Ramos (cell line): ENCODE results near the gene SLC7A14.

ENCODE experiments used
- in situ Hi-C: fragments of 300-500 bp; cut with MboI; formaldehyde crosslinking; loops from one replicate; pipeline ENCODE4 v1.14.3; 2022; ENCODE audit warnings: low sequenced_read_pairs; ENCODE audit not compliant: unreplicated experiment

Gene SLC7A14

GRCh38 chr3:170585937-170586310 is at the start of gene SLC7A14:
SLC7A14 (minus strand) TSS chr3:170586075; CDS start chr3:170526936, 59,139 bp downstream.
- in situ Hi-C loops: no loop called here

DNA sequence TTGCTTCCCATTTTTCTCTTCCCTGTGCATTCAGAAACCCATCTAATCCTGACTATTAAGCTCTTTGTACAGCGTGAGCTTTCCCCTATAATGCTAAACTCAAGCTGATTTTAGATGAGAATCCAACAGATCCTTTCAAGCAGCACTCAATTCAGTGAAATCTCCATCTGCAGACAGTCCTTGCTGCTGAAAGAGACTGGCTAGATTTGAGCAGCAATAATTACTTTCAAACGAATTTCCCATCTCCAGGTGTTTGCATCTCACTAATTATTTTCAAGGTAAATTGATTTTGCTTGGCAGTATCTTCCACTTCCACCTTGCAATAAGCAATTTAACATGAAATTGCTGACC is 49.5 kb upstream of the SLC7A14 start:
- in situ Hi-C loops: no loop called here

GRCh38 chr3:170634663-170635384 is 48.9 kb upstream of the SLC7A14 start:
- in situ Hi-C loops: no loop called here

DNA sequence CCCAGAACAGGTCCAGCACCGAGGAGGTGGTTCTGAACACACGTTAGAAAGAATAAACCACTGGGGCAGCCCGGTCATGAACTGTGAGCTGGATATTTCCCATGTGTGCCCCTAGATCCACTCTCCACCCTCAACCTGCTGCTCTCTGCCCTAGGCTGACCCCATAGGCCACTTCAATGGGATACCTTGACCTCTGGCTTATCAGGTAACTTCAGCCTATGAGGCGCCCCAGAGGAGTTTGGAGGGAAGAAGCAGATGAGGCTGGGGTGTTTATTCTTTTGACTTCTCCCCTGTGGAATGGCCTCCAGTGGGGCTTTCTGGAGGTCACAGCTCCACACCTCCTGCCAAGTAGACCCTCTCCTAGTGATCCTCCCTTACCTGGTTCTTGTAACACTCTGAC is 47.7 kb upstream of the SLC7A14 start:
- in situ Hi-C loops: no loop called here

- in situ Hi-C loops: no loop called here
Measured at GRCh38 chr3:170632780-170633179, 46.9 kb upstream of the SLC7A14 start.

- in situ Hi-C loops: no loop called here
Measured at GRCh38 chr3:170631755-170632488, 46.0 kb upstream of the SLC7A14 start.

GRCh38 chr3:170623524-170623923 is 37.6 kb upstream of the SLC7A14 start:
- in situ Hi-C loops: no loop called here

DNA sequence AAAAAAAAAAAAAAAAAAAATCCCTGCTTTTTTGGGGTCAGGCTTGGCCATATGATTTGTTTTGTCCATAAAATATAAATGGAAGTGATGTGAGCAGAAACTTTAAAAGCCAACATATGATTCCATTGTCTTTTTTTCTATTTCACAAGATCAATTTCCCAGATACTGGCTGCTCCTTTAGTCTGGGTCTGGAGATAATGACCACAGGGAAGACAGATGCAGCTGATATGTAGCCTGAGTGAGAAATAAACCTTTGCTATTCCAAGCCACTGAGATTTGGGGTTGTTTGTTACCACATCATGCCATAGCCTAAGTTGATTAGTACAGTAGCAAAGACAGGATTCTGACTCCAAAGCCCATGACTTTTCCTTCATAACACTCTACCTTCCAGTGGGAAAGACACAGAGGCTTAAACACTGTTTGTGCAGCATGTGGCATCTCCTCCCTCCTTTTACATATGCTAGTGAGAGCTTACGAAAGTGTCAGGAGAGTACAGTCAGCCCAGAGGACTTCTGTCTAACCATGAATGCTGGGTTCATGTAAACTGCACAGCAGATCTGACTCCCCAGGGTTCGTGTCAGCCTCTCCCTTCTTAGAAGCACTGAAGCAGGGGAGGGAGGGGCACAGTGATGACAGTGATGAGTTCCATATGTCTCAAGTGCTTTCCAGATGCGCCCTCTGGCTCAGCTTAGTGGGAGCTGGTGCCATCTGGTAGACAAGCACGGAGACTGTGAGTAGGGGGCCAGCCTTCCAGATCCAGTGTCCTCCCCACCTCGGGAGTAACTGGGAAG is 36.7 kb upstream of the SLC7A14 start:
- in situ Hi-C loops: no loop called here

DNA sequence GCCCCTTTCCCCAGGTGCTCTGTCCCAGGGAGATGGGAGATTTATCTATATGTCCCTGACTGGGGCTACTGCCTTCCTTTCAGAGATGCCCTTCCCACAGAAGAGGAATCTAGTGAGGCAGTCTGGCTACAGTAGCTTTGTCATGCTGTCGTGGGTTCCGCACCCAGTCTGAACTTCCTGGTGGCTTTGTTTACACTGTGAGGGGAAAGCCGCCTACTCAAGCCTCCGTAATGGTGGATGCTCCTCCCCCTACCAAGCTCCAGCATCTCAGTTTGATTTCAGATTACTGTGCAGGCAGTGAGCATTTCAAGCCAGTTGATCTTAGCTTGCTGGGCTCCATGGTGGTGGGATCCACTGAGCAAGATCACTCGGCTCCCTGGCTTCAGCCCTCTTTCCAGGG is 35.4 kb upstream of the SLC7A14 start:
- in situ Hi-C loops: no loop called here

DNA sequence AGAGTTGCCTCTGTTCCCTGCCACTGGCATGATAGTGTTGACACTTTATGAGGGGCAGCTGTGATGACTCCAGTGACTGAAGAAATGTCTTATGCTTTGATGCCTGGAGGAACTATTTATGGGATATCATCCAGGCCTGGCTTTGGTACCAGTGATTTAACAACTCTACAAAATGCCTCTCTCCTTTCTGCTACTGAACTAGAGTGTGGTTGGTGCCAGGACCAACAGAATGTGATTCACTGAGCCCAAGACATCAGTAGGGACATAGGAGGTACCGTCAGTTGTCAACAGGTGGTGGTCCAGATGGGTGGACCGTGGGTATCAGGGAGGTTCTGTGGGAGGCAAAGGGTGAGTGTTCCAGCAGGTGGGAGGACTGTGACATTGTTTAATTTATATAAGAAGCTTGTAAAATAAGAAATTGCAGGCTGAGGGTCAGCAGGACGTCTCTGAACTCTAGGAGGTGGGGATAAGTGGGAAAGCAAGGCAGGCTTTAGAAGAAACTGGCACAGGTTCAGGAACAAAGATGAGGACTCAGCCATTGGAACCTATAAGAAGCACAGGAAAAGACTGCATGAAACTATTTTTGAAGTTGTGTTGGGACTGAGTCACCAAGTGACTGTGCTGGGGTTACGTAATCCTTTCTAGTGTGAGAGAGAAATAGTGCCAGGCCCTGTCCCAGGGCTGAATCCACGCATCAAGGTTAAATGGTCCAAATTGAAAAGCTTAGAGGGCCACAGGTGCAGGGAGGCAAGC is 28.5 kb upstream of the SLC7A14 start:
- in situ Hi-C loops: no loop called here

DNA sequence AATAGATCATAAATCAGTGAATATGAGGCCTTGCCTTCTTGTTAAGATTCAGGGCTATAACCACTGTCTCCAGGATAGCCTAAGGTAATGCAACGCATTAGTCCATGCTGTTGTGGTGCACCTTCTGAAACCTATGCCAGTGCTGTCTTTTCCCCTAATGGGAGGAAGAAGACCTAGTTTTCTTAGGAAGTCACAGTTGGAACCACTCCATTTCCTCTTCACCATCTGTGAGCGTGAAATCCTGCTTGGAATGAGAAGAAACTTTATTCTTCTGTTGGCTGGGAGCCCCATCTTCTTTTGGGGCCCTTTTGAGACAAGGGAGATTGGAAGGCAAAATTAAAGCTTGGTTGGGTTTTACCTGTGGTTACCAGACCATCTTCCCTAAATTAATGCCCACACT is 25.9 kb upstream of the SLC7A14 start:
- in situ Hi-C loops: no loop called here

- in situ Hi-C loops: no loop called here
Measured at GRCh38 chr3:170610321-170610884, 24.5 kb upstream of the SLC7A14 start.

- in situ Hi-C loops: no loop called here
Measured at GRCh38 chr3:170608475-170608874, 22.6 kb upstream of the SLC7A14 start.

DNA sequence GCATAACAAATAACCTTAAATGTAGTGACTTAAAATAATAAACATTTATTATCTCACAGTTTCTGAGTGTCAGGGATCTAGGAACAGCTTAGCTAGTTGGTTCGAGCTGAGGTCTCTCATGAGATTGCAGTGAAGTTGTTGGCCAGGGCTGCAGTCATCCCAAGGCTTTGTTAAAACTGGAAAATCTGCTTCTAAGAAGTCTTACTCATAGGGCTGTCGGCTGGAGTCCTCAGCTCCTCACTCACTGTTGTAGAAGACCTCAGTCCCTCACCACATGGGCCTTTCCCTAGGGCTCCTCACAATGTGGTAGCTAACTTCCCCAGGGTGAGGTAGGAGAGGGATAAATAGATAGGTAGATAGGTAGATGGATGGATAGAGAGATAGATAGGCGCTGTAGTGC is 20.8 kb upstream of the SLC7A14 start:
- in situ Hi-C loops: no loop called here

DNA sequence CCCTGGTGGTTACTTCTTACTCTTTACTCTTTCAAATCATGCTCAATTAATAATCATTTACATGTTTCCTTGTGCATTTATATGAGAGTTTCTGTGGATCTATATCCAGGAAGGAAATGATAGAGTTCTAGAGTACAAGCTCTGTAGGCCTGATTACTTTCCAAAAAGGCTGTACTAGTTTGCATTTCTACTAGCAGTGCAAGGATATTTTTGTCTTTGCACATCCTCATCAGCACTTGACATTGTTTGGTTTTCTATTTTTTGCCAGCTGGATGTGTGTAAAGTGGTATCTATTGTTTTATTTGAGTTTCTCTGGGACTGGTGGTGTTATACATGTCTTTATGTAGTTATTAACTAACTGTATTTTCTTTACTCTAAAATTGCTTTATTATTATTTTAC is 19.6 kb upstream of the SLC7A14 start:
- in situ Hi-C loops: no loop called here

GRCh38 chr3:170603770-170604510 is 18.1 kb upstream of the SLC7A14 start:
- in situ Hi-C loops: no loop called here

- in situ Hi-C loops: no loop called here
Measured at GRCh38 chr3:170602556-170602955, 16.7 kb upstream of the SLC7A14 start.

- in situ Hi-C loops: no loop called here
Measured at GRCh38 chr3:170600005-170600624, 14.2 kb upstream of the SLC7A14 start.

- in situ Hi-C loops: no loop called here
Measured at GRCh38 chr3:170599091-170599490, 13.2 kb upstream of the SLC7A14 start.
